Measurements from ENCODE around the gene CNGB1. TPM values are rescaled to one million over a fixed set of nuclear protein-coding genes. Genes with fewer than 3 reads are reported as not detected.

The CNGB1 gene
- total RNA-seq, 1 experiment from 2014 or later: not detected

DNA sequence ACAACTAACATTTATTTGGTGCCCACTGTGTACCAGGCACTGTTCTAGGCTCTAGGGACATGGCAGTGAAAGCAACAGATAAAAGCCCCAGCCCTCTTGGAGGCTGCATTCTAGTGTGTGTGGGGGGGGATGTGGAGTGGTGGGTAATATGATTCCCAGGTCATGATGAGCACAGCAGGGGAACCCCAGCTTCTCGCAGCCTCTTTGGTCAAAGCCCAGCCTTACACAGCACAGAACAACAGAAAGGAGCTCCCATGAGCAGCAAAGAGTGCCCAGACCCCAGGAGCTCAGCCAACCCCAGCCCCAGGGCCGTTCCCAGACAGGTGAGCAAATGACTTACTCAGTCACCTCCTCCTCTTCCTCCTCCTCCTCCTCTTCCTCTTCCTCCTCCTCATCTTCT, 21.9 kb downstream of the CNGB1 start:
- H4K20me1 ChIP-seq (ENCODE audit: insufficient read depth): no peaks in the 10 kb centered on the region
- TF ChIP-seq SIN3A (IDR thresholded peaks at IDR 0.05; ENCODE audit: low read depth) (no peak), POLR2AphosphoS5 (IDR thresholded peaks at IDR 0.05; ENCODE audit: low read depth, low read length) (no peak), YY1 (IDR thresholded peaks at IDR 0.05; ENCODE audit: extremely low read depth, insufficient replicate concordance, low read depth, low read length) (no peak), EGR1 (IDR thresholded peaks at IDR 0.05; ENCODE audit: low read depth) (no peak), RAD21 (IDR thresholded peaks at IDR 0.05; ENCODE audit: low read depth) (no peak), EZH2phosphoT487 (IDR thresholded peaks at IDR 0.05; ENCODE audit: borderline replicate concordance) (no peak), ZFX (IDR thresholded peaks at IDR 0.05) (no peak), EZH2 (IDR thresholded peaks at IDR 0.05) (no peak), JUND (IDR thresholded peaks at IDR 0.05) (no peak), ELF1 (IDR thresholded peaks at IDR 0.05; ENCODE audit: borderline replicate concordance, low read depth) (no peak), CBX3 (IDR thresholded peaks at IDR 0.05; ENCODE audit: low read depth) (no peak), ZNF274 (IDR thresholded peaks at IDR 0.05; ENCODE audit: low read depth, low read length) (no peak), SRF (IDR thresholded peaks at IDR 0.05; ENCODE audit: low read depth) (no peak), SP1 (IDR thresholded peaks at IDR 0.05; ENCODE audit: low read depth) (no peak), FOSL1 (IDR thresholded peaks at IDR 0.05; ENCODE audit: low read depth) (no peak), MAX (IDR thresholded peaks at IDR 0.05) (no peak), TCF7L2 (IDR thresholded peaks at IDR 0.05; ENCODE audit: borderline replicate concordance, extremely low read depth, insufficient read depth, insufficient read length) (no peak)
- TF ChIP-seq, protein P1, sequence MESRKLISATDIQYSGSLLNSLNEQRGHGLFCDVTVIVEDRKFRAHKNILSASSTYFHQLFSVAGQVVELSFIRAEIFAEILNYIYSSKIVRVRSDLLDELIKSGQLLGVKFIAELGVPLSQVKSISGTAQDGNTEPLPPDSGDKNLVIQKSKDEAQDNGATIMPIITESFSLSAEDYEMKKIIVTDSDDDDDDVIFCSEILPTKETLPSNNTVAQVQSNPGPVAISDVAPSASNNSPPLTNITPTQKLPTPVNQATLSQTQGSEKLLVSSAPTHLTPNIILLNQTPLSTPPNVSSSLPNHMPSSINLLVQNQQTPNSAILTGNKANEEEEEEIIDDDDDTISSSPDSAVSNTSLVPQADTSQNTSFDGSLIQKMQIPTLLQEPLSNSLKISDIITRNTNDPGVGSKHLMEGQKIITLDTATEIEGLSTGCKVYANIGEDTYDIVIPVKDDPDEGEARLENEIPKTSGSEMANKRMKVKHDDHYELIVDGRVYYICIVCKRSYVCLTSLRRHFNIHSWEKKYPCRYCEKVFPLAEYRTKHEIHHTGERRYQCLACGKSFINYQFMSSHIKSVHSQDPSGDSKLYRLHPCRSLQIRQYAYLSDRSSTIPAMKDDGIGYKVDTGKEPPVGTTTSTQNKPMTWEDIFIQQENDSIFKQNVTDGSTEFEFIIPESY (IDR thresholded peaks at IDR 0.05; ENCODE audit: extremely low read depth, insufficient replicate concordance, low read length): no peak
- TF ChIP-seq, protein P2, sequence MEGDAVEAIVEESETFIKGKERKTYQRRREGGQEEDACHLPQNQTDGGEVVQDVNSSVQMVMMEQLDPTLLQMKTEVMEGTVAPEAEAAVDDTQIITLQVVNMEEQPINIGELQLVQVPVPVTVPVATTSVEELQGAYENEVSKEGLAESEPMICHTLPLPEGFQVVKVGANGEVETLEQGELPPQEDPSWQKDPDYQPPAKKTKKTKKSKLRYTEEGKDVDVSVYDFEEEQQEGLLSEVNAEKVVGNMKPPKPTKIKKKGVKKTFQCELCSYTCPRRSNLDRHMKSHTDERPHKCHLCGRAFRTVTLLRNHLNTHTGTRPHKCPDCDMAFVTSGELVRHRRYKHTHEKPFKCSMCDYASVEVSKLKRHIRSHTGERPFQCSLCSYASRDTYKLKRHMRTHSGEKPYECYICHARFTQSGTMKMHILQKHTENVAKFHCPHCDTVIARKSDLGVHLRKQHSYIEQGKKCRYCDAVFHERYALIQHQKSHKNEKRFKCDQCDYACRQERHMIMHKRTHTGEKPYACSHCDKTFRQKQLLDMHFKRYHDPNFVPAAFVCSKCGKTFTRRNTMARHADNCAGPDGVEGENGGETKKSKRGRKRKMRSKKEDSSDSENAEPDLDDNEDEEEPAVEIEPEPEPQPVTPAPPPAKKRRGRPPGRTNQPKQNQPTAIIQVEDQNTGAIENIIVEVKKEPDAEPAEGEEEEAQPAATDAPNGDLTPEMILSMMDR (IDR thresholded peaks at IDR 0.05 in 2 of 3, conservative IDR thresholded peaks at IDR 0.05 in 1 of 3; ENCODE audit: borderline replicate concordance in 1 of 3, insufficient read depth in 1 of 3, low read depth in 2 of 3, low read length in 2 of 3): no peak
- TF ChIP-seq, protein P3, sequence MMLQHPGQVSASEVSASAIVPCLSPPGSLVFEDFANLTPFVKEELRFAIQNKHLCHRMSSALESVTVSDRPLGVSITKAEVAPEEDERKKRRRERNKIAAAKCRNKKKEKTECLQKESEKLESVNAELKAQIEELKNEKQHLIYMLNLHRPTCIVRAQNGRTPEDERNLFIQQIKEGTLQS (IDR thresholded peaks at IDR 0.05): no peak
- POLR2A ChIA-PET: no interaction called here
- intact Hi-C loops (cut with micrococcal nuclease): no loop called here
- CTCF ChIA-PET: no interaction called here
- no peak overlapping the region for H2AFZ ChIP-seq (ENCODE audit: low read depth, low read length, poor library complexity, severe bottlenecking)
- no peaks in the 10 kb centered on the region for H3K36me3 ChIP-seq (ENCODE audit: control insufficient read depth in 1 of 2, insufficient read depth in 2 of 2, low read length in 2 of 2)
- H3K4me2 ChIP-seq (ENCODE audit: low read length): no peak overlapping the region
- RAD21 ChIA-PET (ENCODE audit: low non-redundant PET in 1 of 2, low total read pairs in 2 of 2, uncharacterized antibody in 2 of 2, unreplicated experiment in 2 of 2): no interaction called here
- H3K9ac ChIP-seq (ENCODE audit: low read length): no peak overlapping the region
- H3K4me3 ChIP-seq (replicated peaks in 1 of 2; ENCODE audit: low read depth in 1 of 2, low read length in 2 of 2): no peak overlapping the region
- H3K79me2 ChIP-seq (ENCODE audit: insufficient read depth, low read length): no peaks in the 10 kb centered on the region
- ATAC-seq (no peak), DNase-seq (ENCODE audit: low read depth, low spot score) (no peak)
- no peaks in the 10 kb centered on the region for H3K9me3 ChIP-seq (ENCODE audit: control insufficient read depth in 1 of 2, insufficient read depth in 1 of 2, low read depth in 1 of 2, low read length in 2 of 2)
- no TSS peak for BruUV-seq (replicated peaks)
- H3K4me1 ChIP-seq (ENCODE audit: control insufficient read depth in 1 of 2, insufficient read depth in 2 of 2, low read length in 2 of 2): no peaks in the 10 kb centered on the region
- no peak overlapping the region for H3K27ac ChIP-seq (ENCODE audit: low read depth, low read length)
- no peaks in the 10 kb centered on the region for H3K27me3 ChIP-seq (ENCODE audit: insufficient read depth, low read length)
- H3K9me2 ChIP-seq (ENCODE audit: insufficient read depth): no peaks in the 10 kb centered on the region

All from HCT116 (cell line).